Ishikawa (cell line): ENCODE measurements around the gene CD177.
A peak's percentile ranks its signal among the peaks of the same experiment; 100 is the strongest.

ENCODE experiments used
- CEBPB ChIP-seq: IDR thresholded peaks from 2 replicates; pipeline ENCODE4 v1.6.1; 2012
- CREB1 ChIP-seq: IDR thresholded peaks from 2 replicates; pipeline ENCODE4 v1.6.1; 2012; ENCODE audit warnings: low read depth
- EGR1 ChIP-seq: IDR thresholded peaks from 2 replicates; pipeline ENCODE4 v1.6.1; 2012
- EP300 ChIP-seq: IDR thresholded peaks from 2 replicates; pipeline ENCODE4 v1.6.1; 2012; ENCODE audit warnings: borderline replicate concordance
- FOXM1 ChIP-seq: IDR thresholded peaks from 2 replicates; pipeline ENCODE4 v1.6.1; 2012; ENCODE audit warnings: low read depth, borderline replicate concordance
- NFIC ChIP-seq: IDR thresholded peaks from 2 replicates; pipeline ENCODE4 v1.6.1; 2012
- RAD21 ChIP-seq: IDR thresholded peaks from 2 replicates; pipeline ENCODE4 v1.6.1; 2012; ENCODE audit warnings: low read depth
- TAF1 ChIP-seq: IDR thresholded peaks from 2 replicates; pipeline ENCODE4 v1.6.1; 2012; ENCODE audit warnings: low read depth, mild to moderate bottlenecking
- TCF12 ChIP-seq: IDR thresholded peaks from 2 replicates; pipeline ENCODE4 v1.6.1; 2012; ENCODE audit warnings: low read depth
- TEAD4 ChIP-seq: IDR thresholded peaks from 2 replicates; pipeline ENCODE4 v1.6.1; 2012
- YY1 ChIP-seq: IDR thresholded peaks from 2 replicates; pipeline ENCODE4 v1.6.1; 2012; ENCODE audit warnings: low read depth
- ZBTB7A ChIP-seq: IDR thresholded peaks from 2 replicates; pipeline ENCODE4 v1.6.1; 2012; ENCODE audit warnings: low read depth
- TF ChIP-seq, protein P1 (sequence below): IDR thresholded peaks from 2 replicates; pipeline ENCODE4 v1.6.1; 2012; ENCODE audit warnings: low read depth, mild to moderate bottlenecking
- TF ChIP-seq, protein P2 (sequence below): IDR thresholded peaks from 2 replicates; pipeline ENCODE4 v1.6.1; 2012
- TF ChIP-seq, protein P3 (sequence below): IDR thresholded peaks from 2 replicates; pipeline ENCODE4 v1.6.1; 2012

Gene CD177

DNA sequence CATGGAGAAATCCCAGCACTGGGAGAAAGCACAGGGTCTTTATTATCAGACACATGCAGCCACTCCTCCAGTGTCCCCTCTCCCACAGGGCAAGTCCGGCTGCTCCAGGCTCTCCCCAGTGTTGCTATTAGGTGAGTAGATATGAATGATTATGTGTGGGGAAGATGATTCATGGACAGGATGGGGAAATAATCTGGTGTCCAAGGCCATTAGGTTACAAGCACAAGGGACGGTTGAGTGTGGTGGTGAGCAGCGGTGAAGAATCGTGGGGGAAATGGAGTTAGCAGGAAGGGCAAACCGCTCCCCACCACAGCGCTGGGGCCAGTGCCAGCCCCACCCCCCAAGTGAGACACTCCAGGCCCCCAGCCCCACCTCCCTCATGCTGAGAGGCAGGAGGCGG, 19.0 kb downstream of the CD177 start:
- no peak for TF ChIP-seq EGR1

DNA sequence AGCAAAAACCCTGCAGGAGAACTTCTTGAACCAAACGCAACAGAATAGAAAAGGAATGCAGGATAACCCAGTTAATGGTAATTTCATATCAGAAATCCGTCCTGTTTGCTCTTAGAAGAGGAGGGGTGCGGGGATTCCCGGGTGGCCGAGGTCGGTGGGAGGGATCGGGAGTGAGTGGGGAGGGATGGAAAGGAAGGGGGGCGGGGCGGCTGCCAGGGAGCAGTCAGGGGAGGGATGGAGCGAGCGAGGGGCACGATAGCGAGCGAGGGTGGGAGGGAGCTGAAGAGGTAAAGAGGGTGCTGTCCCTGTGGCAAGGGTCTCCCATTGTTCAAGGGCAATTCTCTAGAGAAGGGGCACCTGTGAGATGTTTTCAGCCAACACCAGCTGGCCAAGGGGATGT, 26.5 kb downstream of the CD177 start:
- TF ChIP-seq TEAD4: no peak
- TF ChIP-seq CREB1: no peak

DNA sequence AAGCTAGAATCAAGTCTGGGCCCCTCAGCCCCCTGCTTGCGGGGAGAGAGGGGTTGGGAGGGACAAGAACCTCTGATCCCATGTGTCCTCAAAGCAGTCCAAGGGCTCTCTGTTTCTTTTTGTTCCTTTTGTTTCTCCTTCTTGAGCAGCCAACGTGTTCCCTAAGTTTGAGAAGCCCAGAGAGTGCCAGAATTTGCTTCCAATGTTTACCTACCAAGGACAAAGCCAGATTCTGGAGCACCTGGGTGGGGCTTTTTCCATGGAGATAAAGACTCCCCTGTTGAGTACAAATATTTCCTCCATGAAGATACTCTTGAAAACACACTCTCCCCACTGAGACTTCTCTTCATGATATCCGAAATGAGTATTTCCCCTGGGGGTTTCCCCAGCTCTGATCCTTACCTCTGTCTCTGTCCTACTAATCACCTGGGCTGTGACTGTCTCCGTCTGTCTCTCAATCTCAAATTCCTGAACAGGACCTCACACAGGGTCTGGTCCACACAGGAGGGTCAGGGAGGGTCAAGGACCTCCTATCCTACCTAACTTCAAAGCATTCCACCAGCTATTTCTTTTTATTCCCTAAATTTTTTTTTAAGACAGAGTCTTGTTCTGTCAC, 27.4 kb downstream of the CD177 start:
- no peak for TF ChIP-seq YY1
- no peak for TF ChIP-seq EP300
- TF ChIP-seq, protein P1, sequence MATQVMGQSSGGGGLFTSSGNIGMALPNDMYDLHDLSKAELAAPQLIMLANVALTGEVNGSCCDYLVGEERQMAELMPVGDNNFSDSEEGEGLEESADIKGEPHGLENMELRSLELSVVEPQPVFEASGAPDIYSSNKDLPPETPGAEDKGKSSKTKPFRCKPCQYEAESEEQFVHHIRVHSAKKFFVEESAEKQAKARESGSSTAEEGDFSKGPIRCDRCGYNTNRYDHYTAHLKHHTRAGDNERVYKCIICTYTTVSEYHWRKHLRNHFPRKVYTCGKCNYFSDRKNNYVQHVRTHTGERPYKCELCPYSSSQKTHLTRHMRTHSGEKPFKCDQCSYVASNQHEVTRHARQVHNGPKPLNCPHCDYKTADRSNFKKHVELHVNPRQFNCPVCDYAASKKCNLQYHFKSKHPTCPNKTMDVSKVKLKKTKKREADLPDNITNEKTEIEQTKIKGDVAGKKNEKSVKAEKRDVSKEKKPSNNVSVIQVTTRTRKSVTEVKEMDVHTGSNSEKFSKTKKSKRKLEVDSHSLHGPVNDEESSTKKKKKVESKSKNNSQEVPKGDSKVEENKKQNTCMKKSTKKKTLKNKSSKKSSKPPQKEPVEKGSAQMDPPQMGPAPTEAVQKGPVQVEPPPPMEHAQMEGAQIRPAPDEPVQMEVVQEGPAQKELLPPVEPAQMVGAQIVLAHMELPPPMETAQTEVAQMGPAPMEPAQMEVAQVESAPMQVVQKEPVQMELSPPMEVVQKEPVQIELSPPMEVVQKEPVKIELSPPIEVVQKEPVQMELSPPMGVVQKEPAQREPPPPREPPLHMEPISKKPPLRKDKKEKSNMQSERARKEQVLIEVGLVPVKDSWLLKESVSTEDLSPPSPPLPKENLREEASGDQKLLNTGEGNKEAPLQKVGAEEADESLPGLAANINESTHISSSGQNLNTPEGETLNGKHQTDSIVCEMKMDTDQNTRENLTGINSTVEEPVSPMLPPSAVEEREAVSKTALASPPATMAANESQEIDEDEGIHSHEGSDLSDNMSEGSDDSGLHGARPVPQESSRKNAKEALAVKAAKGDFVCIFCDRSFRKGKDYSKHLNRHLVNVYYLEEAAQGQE: no peak
- no peak for TF ChIP-seq NFIC
- TF ChIP-seq EGR1: no peak
- TF ChIP-seq CREB1: no peak
- no peak for TF ChIP-seq TEAD4
- TF ChIP-seq, protein P2, sequence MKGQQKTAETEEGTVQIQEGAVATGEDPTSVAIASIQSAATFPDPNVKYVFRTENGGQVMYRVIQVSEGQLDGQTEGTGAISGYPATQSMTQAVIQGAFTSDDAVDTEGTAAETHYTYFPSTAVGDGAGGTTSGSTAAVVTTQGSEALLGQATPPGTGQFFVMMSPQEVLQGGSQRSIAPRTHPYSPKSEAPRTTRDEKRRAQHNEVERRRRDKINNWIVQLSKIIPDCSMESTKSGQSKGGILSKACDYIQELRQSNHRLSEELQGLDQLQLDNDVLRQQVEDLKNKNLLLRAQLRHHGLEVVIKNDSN: no peak
- TF ChIP-seq FOXM1: no peak
- TF ChIP-seq, protein P3, sequence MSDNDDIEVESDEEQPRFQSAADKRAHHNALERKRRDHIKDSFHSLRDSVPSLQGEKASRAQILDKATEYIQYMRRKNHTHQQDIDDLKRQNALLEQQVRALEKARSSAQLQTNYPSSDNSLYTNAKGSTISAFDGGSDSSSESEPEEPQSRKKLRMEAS: no peak
- TF ChIP-seq CEBPB: no peak
- TF ChIP-seq TAF1: no peak
- TF ChIP-seq RAD21: no peak
- TF ChIP-seq TCF12: no peak
- TF ChIP-seq ZBTB7A: no peak

DNA sequence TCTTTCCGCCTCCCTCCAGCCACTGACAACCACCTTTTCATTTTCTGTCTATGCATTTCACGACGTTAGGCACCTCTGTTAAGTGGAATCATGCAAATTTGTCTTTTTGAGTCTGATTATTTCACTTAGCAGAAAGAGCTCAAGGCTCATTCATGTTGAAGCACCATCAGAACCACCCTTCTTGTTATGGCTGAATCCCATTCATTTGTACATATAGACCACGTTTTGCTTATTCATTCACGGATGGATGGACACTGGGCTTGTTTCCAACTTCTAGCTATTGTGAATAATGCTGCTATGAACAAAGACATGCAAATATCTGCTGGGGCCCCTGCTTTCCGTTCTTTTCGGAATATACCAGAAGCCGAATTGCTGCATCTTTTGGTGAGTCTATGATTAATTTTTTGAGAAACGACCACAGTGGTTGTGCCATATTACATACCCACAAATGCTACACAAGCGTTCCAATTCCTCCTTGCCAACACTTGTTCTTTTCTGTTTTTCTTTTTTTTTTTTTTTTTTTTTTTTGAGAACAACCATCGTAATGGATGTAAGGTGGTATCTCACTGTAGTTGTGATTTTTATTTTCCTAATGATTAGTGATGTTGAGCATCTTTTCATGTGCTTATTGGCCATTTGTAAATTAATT, 37.5 kb downstream of the CD177 start:
- peak; percentile 62 for TF ChIP-seq NFIC

DNA sequence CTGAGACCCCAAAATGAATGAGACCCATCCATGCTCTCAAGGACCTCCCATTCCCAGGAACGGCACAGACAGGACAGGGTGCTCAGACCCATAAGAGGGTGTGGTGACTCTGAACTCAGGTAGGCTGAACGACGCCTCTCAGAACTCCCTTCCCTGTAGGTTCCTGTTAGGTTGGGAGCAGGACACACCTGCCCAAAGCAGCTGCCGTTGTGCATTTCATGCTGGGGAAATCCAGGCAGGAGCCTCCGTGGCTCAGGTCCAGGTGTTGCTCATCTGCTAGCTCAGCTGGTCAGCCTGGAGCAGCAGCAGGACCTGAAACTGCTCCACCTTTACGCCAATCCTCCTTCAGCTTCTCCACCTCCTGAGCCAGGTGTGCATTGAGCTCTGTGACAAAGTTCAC, 42.1 kb downstream of the CD177 start:
- TF ChIP-seq TCF12 (no peak), FOXM1 (no peak), TEAD4 (no peak), CREB1 (no peak), EGR1 (no peak), EP300 (no peak), YY1 (no peak), NFIC (no peak), TAF1 (no peak)
- TF ChIP-seq, protein P2: no peak

DNA sequence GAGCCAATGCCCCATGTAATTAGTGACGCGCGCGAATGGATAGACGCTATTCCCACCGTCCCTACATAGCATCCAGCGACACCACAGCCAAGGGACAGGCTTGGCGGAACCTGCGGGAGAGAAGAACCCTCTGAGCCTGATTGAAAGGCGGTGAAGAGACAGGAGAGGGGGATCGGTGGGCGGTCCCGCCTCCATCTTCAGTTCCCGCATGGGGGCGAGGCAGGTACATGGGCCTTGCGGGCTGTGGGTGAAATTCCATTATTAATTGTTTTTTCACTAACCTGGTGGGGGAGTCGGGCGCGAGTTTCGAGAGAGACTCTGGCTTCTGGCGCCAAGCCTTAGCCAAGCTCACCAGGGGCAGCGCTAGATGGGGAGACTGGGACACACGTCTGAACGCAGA, 52.8 kb downstream of the CD177 start:
- no peak for TF ChIP-seq YY1
- TF ChIP-seq FOXM1: no peak
- TF ChIP-seq, protein P1: no peak
- TF ChIP-seq CEBPB: no peak
- TF ChIP-seq, protein P3: no peak

DNA sequence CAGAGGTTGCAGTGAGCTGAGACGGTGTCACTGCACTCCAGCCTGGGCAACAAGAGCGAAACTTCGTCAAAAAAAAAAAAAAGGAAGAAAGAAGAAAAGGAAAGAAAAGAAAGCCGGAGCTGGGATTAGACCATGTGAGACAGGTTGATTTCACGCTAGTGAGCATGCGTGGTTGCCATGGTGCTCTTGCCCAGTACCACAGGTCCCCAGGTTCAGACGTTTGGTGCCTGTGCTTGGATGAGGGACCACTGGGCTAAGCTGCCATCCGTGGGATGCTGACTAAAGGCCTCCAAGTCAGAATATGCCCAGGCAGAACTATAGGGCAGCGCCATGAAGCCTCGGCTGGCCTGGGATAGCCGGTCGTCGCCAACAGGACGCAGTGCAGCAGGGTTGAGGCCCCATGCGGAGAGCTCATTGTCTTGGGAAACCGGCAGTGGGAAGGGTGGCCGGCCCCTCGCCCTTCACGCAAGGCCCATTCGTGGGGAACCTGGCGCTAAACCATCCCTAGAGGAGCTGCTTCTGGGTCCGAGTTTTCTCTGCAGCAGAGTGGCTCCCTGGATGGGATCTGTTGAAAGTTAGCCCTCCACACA, 54.0 kb downstream of the CD177 start:
- TF ChIP-seq, protein P2: no peak
- TF ChIP-seq NFIC (no peak), FOXM1 (no peak), TCF12 (no peak), EP300 (no peak), YY1 (no peak), ZBTB7A (no peak), TEAD4 (no peak), EGR1 (no peak), CEBPB (no peak), CREB1 (no peak), RAD21 (no peak), TAF1 (no peak)
- TF ChIP-seq, protein P3: no peak
- TF ChIP-seq, protein P1: no peak
